ENCODE results near the gene KCNH1.

DNA sequence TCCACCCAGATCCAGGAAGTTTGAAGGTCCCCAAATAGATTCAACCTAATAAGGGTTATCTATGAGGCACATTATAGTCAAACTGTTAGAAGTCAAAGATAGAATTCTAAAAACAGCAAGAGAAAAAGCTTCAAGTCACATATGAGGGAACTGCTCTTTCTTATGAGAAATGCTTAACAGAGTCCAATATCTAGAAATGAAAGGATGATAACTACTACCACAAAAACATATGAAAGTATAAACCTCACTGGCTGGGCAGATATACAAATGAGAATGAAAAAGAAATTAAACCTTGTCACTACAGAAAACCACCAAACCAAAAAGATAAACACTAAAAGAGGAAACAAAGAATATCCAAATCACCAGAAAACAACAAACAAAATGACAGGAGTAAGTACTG, 201.8 kb downstream of the KCNH1 start:
- TF ChIP-seq GATA2 (IDR thresholded peaks at IDR 0.05; ENCODE audit: low read depth, low read length) (no peak), GATA3 (IDR thresholded peaks at IDR 0.05; ENCODE audit: low read depth, low read length) (no peak)
